HEK293 (cell line): Measurements from ENCODE around the gene SF3A1.

Source experiments
- CTCF ChIA-PET: fragments of 350-600 bp; formaldehyde crosslinking; extraction: SDS; loops from one replicate; lab custom pipeline; 2021; ENCODE audit warnings: antibody characterized with exemption; lab: Yijun Ruan, JAX
- POLR2A ChIA-PET: fragments of 300-600 bp; formaldehyde crosslinking; extraction: SDS; loops from one replicate; lab custom pipeline; 2020; ENCODE audit warnings: antibody characterized with exemption, inconsistent platforms; lab: Yijun Ruan, JAX
- H3K27ac ChIP-seq: fragments of 200-500 bp; sonication (Bioruptor generic); 2 replicates; pipeline ENCODE4 v1.5.1; 2014; ENCODE audit warnings: low read depth, low read length, control low read depth, inconsistent platforms; ENCODE audit errors: extremely low read depth
- H3K36me3 ChIP-seq, 2 experiments: fragments of 200-500 bp in 1 of 2; sonication (Bioruptor generic) in 1 of 2; 1 replicate in 1 of 2; 2 replicates in 1 of 2; pipeline ENCODE4 v1.5.1; 2014 to 2017; ENCODE audit warnings: inconsistent platforms in 2 of 2, low read length in 2 of 2; ENCODE audit not compliant: control insufficient read depth in 2 of 2, insufficient read depth in 1 of 2
- H3K4me1 ChIP-seq: fragments of 200-500 bp; sonication (Bioruptor generic); 2 replicates; pipeline ENCODE4 v1.5.1; 2014; ENCODE audit warnings: mild to moderate bottlenecking, low read length, inconsistent platforms; ENCODE audit not compliant: control insufficient read depth, insufficient read depth
- H3K4me3 ChIP-seq: 2 replicates; pipeline ENCODE4 v1.5.1; 2011; ENCODE audit warnings: low read depth, mild to moderate bottlenecking, control low read depth, low read length, moderate library complexity
- H3K9me3 ChIP-seq: fragments of 200-500 bp; sonication (Bioruptor generic); 2 replicates; pipeline ENCODE4 v1.5.1; 2014; ENCODE audit warnings: low read depth, low read length, inconsistent platforms; ENCODE audit not compliant: control insufficient read depth, insufficient read depth
- GLIS1 ChIP-seq: fragments of 450-650 bp; formaldehyde crosslinking; IDR thresholded peaks from 2 replicates; pipeline ENCODE4 v1.5.1; 2016; ENCODE audit warnings: missing biosample characterization, missing genetic modification characterization
- GLIS2 ChIP-seq: fragments of 450-650 bp; formaldehyde crosslinking; IDR thresholded peaks from 2 replicates; pipeline ENCODE4 v1.5.1; 2016; ENCODE audit warnings: missing biosample characterization, missing genetic modification characterization
- HOXC10 ChIP-seq: sonication (generic); formaldehyde crosslinking; IDR thresholded peaks from 2 replicates; pipeline ENCODE4 v1.8.1; 2023; ENCODE audit warnings: mild to moderate bottlenecking, missing genetic modification reagents
- KLF16 ChIP-seq: fragments of 450-650 bp; formaldehyde crosslinking; IDR thresholded peaks from 2 replicates; pipeline ENCODE4 v1.5.1; 2017; ENCODE audit warnings: missing biosample characterization, missing genetic modification characterization
- MYNN ChIP-seq: fragments of 450-650 bp; formaldehyde crosslinking; IDR thresholded peaks from 2 replicates; pipeline ENCODE4 v1.5.1; 2016; ENCODE audit warnings: missing biosample characterization, missing genetic modification characterization, borderline replicate concordance
- PRDM10 ChIP-seq: fragments of 450-650 bp; formaldehyde crosslinking; IDR thresholded peaks from 2 replicates; pipeline ENCODE4 v1.5.1; 2016; ENCODE audit warnings: missing biosample characterization, missing genetic modification characterization
- SP2 ChIP-seq: fragments of 450-650 bp; formaldehyde crosslinking; IDR thresholded peaks from 2 replicates; pipeline ENCODE4 v1.5.1; 2016; ENCODE audit warnings: missing biosample characterization, missing genetic modification characterization
- ZBTB17 ChIP-seq: fragments of 450-650 bp; formaldehyde crosslinking; IDR thresholded peaks from 2 replicates; pipeline ENCODE4 v1.5.1; 2016; ENCODE audit warnings: missing biosample characterization, missing genetic modification characterization
- ZBTB20 ChIP-seq: fragments of 450-650 bp; formaldehyde crosslinking; IDR thresholded peaks from 2 replicates; pipeline ENCODE4 v1.5.1; 2016; ENCODE audit warnings: missing biosample characterization, missing genetic modification characterization
- ZNF19 ChIP-seq: fragments of 450-650 bp; formaldehyde crosslinking; IDR thresholded peaks from 2 replicates; pipeline ENCODE4; 2016; ENCODE audit warnings: missing biosample characterization, missing genetic modification characterization, low read depth
- ZNF24 ChIP-seq: fragments of 450-650 bp; formaldehyde crosslinking; IDR thresholded peaks from 2 replicates; pipeline ENCODE4 v1.5.1; 2016; ENCODE audit warnings: missing biosample characterization, missing genetic modification characterization
- ZNF248 ChIP-seq: fragments of 450-650 bp; formaldehyde crosslinking; IDR thresholded peaks from 2 replicates; pipeline ENCODE4 v1.5.1; 2017; ENCODE audit warnings: missing biosample characterization, missing genetic modification characterization
- ZNF335 ChIP-seq: fragments of 450-650 bp; formaldehyde crosslinking; conservative IDR thresholded peaks from 2 replicates; pipeline ENCODE4 v1.5.1; 2016; ENCODE audit warnings: missing biosample characterization, missing genetic modification characterization
- ZNF37A ChIP-seq: fragments of 450-650 bp; IDR thresholded peaks from 2 replicates; pipeline ENCODE4 v1.5.1; 2018; ENCODE audit warnings: missing biosample characterization, missing genetic modification characterization
- ZNF473 ChIP-seq: fragments of 450-650 bp; formaldehyde crosslinking; IDR thresholded peaks from 2 replicates; pipeline ENCODE4 v1.5.1; 2017; ENCODE audit warnings: missing biosample characterization, missing genetic modification characterization
- ZNF48 ChIP-seq: fragments of 450-650 bp; formaldehyde crosslinking; IDR thresholded peaks from 2 replicates; pipeline ENCODE4 v1.5.1; 2016; ENCODE audit warnings: missing biosample characterization, missing genetic modification characterization
- ZNF544 ChIP-seq: fragments of 450-650 bp; formaldehyde crosslinking; IDR thresholded peaks from 2 replicates; pipeline ENCODE4 v1.5.0; 2017; ENCODE audit warnings: missing biosample characterization, missing genetic modification characterization
- ZNF555 ChIP-seq: fragments of 450-650 bp; formaldehyde crosslinking; conservative IDR thresholded peaks from 2 replicates; pipeline ENCODE4 v1.5.1; 2017; ENCODE audit warnings: missing biosample characterization, mild to moderate bottlenecking, missing genetic modification characterization, inconsistent platforms
- ZNF654 ChIP-seq: fragments of 450-650 bp; formaldehyde crosslinking; IDR thresholded peaks from 2 replicates; pipeline ENCODE4 v1.5.1; 2016; ENCODE audit warnings: low read depth, missing biosample characterization, missing genetic modification characterization
- ZNF664 ChIP-seq: fragments of 450-650 bp; formaldehyde crosslinking; IDR thresholded peaks from 2 replicates; pipeline ENCODE4 v1.5.1; 2016; ENCODE audit warnings: missing biosample characterization, missing genetic modification characterization
- ZSCAN23 ChIP-seq: fragments of 450-650 bp; formaldehyde crosslinking; IDR thresholded peaks from 2 replicates; pipeline ENCODE4 v1.5.1; 2016; ENCODE audit warnings: missing biosample characterization, missing genetic modification characterization

SF3A1 gene

GRCh38 chr22:30290342-30291057 lies 66.2 kb downstream of the SF3A1 start:
- no peak overlapping the region for H3K4me3 ChIP-seq
- no peaks in the 10 kb centered on the region; the same call in 1 of the 2 replicates for H3K4me1 ChIP-seq
- peaks cover 0 to 45% of the 10 kb centered on the region in 2 experiments; a peak in 1 of 3 replicates for H3K36me3 ChIP-seq
- POLR2A ChIA-PET, result interaction anchor here (0.6 to 4.2 kb wide), 7 partner anchors 10 to 120 kb away, joined by 3 to 34 read pairs (median 5); partner anchors contain the start of genes CCDC157, SEC14L2, SF3A1 and TBC1D10A
- H3K27ac ChIP-seq, result no peak overlapping the region
- TF ChIP-seq SP2 (peak; percentile 29), ZNF544 (tag by site-specific recombination) (no peak), ZBTB17 (tag by site-specific recombination) (peak; percentile 57), ZNF248 (tag by site-specific recombination) (no peak), PRDM10 (peak; percentile 97), ZNF335 (tag by site-specific recombination) (peak; percentile 23; the same call in 1 of the 2 replicates), ZSCAN23 (no peak), ZNF48 (tag by site-specific recombination) (no peak), GLIS2 (tag by site-specific recombination) (no peak), GLIS1 (tag by site-specific recombination) (peak; percentile 39; the same call in 1 of the 2 replicates), ZNF37A (tag by site-specific recombination) (no peak)
- TF ChIP-seq, all 188 proteins: peak for 5
- CTCF ChIA-PET, result interaction anchor here (0.9 to 3.8 kb wide), 6 partner anchors 26 to 99 kb away, joined by 3 to 80 read pairs (median 26); partner anchors contain the start of genes RNF215 and TBC1D10A
- H3K9me3 ChIP-seq, result no peaks in the 10 kb centered on the region

- ChIA-PET CTCF (interaction anchor here (3.0 to 3.8 kb wide), 6 partner anchors 29 to 100 kb away, joined by 13 to 80 read pairs (median 31); partner anchors contain the start of genes RNF215 and TBC1D10A), POLR2A (interaction anchor here (0.6 to 4.2 kb wide), 6 partner anchors 20 to 121 kb away, joined by 3 to 34 read pairs (median 5); partner anchors contain the start of genes CCDC157, SEC14L2, SF3A1 and TBC1D10A)
- TF ChIP-seq ZNF664, result no peak
- TF ChIP-seq ZNF555 (tag by site-specific recombination), result no peak
- TF ChIP-seq MYNN, result peak; percentile 65
- no peak for TF ChIP-seq ZNF473 (tag by site-specific recombination)
- no peak for TF ChIP-seq ZNF654 (tag by site-specific recombination)
- TF ChIP-seq HOXC10, result no peak
- TF ChIP-seq ZNF24, result no peak
- no peak for TF ChIP-seq KLF16 (tag by site-specific recombination)
- TF ChIP-seq ZNF19, result no peak
- TF ChIP-seq ZBTB20 (tag by site-specific recombination), result peak; percentile 53; the same call in 1 of the 2 replicates
- Histone ChIP-seq H3K4me1 (no peaks in the 10 kb centered on the region; the same call in 1 of the 2 replicates), H3K4me3 (peak overlapping the region; percentile 10; the same call in 1 of the 2 replicates), H3K27ac (no peak overlapping the region), H3K36me3 (peaks cover 0 to 46% of the 10 kb centered on the region in 2 experiments; a peak in 1 of 3 replicates), H3K9me3 (no peaks in the 10 kb centered on the region)
Measured at GRCh38 chr22:30289980-30290313, 66.7 kb downstream of the SF3A1 start.
